ENCODE data around the gene PCDHB1.

DNA sequence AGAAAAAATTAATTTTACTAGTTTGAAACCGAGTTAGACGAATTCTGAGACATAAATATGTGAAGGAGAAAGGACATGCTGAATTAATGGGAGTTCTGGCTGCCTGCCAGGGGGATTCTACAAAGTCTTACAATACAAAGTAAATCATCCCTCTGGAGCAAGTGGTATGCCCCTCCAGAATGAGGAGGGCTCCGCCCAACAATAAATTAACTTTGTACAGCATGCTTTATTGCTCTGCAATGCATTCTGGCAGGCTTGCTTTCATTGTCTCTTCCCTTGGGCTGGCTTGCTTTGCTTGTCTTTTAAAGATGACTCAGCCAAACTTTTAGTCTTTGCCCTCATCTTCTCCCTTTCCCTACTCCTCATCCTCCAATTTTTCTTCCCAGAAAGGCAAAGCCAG lies 11.7 kb upstream of the PCDHB1 start:
- TF ChIP-seq POLR2A (IDR thresholded peaks at IDR 0.05) (no peak), EP300 (IDR thresholded peaks at IDR 0.05) (no peak)
